Keratinocyte (primary cell): ENCODE measurements around the gene TNK1. TPM values are rescaled to one million over a fixed set of nuclear protein-coding genes. Genes with fewer than 3 reads are reported as not detected.
A peak's percentile ranks its signal among the peaks of the same experiment; 100 is the strongest.

Experiments
- DNase-seq: peaks from one replicate; pipeline ENCODE4 v3.0.0-alpha.2; 2011; ENCODE audit warnings: low read depth, missing footprints, low spot score
- FAIRE-seq: peaks from 2 replicates; lab custom pipeline; 2011; peaks lifted over from hg19 to GRCh38; lab: Jason Lieb, UNC
- H2AFZ ChIP-seq: 2 replicates; pipeline ENCODE4 v1.6.0; 2012; ENCODE audit warnings: low read length, control low read depth, inconsistent platforms; ENCODE audit not compliant: control insufficient read depth
- H3K27ac ChIP-seq: 2 replicates; pipeline ENCODE4 v1.5.1; 2011; ENCODE audit warnings: low read length; ENCODE audit not compliant: control insufficient read depth, insufficient read depth
- H3K27me3 ChIP-seq: 3 replicates; pipeline ENCODE4 v1.6.0; 2011; ENCODE audit warnings: low read length; ENCODE audit not compliant: control insufficient read depth, insufficient read depth; ENCODE audit errors: extremely low read depth
- H3K36me3 ChIP-seq, 2 experiments: 2 replicates in 1 of 2; 3 replicates in 1 of 2; pipeline ENCODE4 v1.5.1; 2011; ENCODE audit warnings: low read length in 2 of 2, mild to moderate bottlenecking in 1 of 2; ENCODE audit not compliant: control insufficient read depth in 2 of 2, insufficient read depth in 2 of 2; ENCODE audit errors: extremely low read depth in 1 of 2
- H3K4me1 ChIP-seq: 3 replicates; pipeline ENCODE4 v1.5.1; 2011; ENCODE audit warnings: low read length; ENCODE audit not compliant: control insufficient read depth, insufficient read depth; ENCODE audit errors: extremely low read depth
- H3K4me2 ChIP-seq: 3 replicates; pipeline ENCODE4 v1.6.0; 2011; ENCODE audit warnings: low read depth, low read length; ENCODE audit not compliant: control insufficient read depth, insufficient read depth; ENCODE audit errors: extremely low read depth
- H3K4me3 ChIP-seq, 3 experiments: fragments of 200-600 bp in 1 of 3; sonication (generic) in 1 of 3; 2 replicates in 2 of 3; 3 replicates in 1 of 3; pipeline ENCODE4 v1.5.1; 2011 to 2016; ENCODE audit warnings: low read length in 3 of 3, mild to moderate bottlenecking in 3 of 3, control low read depth in 2 of 3, inconsistent platforms in 1 of 3, low read depth in 1 of 3, mixed read lengths in 1 of 3, mixed run types in 1 of 3, moderate library complexity in 1 of 3; ENCODE audit not compliant: control insufficient read depth in 2 of 3, insufficient read depth in 2 of 3; ENCODE audit errors: extremely low read depth in 1 of 3
- H3K79me2 ChIP-seq: 2 replicates; pipeline ENCODE4 v1.6.0; 2012; ENCODE audit warnings: low read length; ENCODE audit not compliant: control insufficient read depth, insufficient read depth
- H3K9ac ChIP-seq: 3 replicates; pipeline ENCODE4 v1.6.0; 2011; ENCODE audit warnings: low read length; ENCODE audit not compliant: control insufficient read depth, insufficient read depth; ENCODE audit errors: extremely low read depth
- H3K9me1 ChIP-seq: 3 replicates; pipeline ENCODE4 v1.6.0; 2011; ENCODE audit warnings: low read length; ENCODE audit not compliant: control insufficient read depth, insufficient read depth; ENCODE audit errors: extremely low read depth
- H3K9me3 ChIP-seq: 2 replicates; pipeline ENCODE4 v1.5.1; 2012; ENCODE audit warnings: low read depth, low read length; ENCODE audit not compliant: control insufficient read depth
- H4K20me1 ChIP-seq: 3 replicates; pipeline ENCODE4 v1.6.0; 2011; ENCODE audit warnings: low read length; ENCODE audit not compliant: control insufficient read depth, insufficient read depth; ENCODE audit errors: extremely low read depth
- EZH2 ChIP-seq: IDR thresholded peaks from one replicate; pipeline ENCODE4 v1.6.1; 2012; ENCODE audit warnings: inconsistent platforms, mild to moderate bottlenecking, low read length, moderate library complexity
- dilution Hi-C: fragments of 300-500 bp; cut with MboI; formaldehyde crosslinking; loops from one replicate; pipeline ENCODE4 v1.7.0; 2020; ENCODE audit warnings: low sequenced_read_pairs; ENCODE audit not compliant: extremely low pct_ligation_motif_present
- polyA plus RNA-seq, 5 experiments: library from polyadenylated mRNA; depleted of rRNA in 3 of 5; stranded (reverse) in 3 of 5; stranded (forward) in 1 of 5; unstranded in 1 of 5; fragments of >200 nt; gene quantifications; 1 replicate in 1 of 5; 2 replicates in 3 of 5; 3 replicates in 1 of 5; pipeline versions ENCODE4 v1.2.1 to v1.2.3, GENCODE V29; 2011 to 2012; ENCODE audit warnings: missing spikeins in 2 of 5, low read depth in 1 of 5, low replicate concordance in 1 of 5
- TF ChIP-seq, protein P1 (sequence below), 3 experiments: IDR thresholded peaks in 1 of 3; conservative IDR thresholded peaks in 1 of 3; optimal IDR thresholded peaks in 1 of 3; 2 replicates in 2 of 3; 3 replicates in 1 of 3; pipeline versions ENCODE3 to v1.5.1; 2011; ENCODE audit warnings: low read length in 3 of 3, mild to moderate bottlenecking in 3 of 3, moderate library complexity in 2 of 3, control low read depth in 1 of 3, inconsistent platforms in 1 of 3; ENCODE audit not compliant: insufficient read depth in 2 of 3; ENCODE audit errors: extremely low read depth in 1 of 3

Gene TNK1
- polyA plus RNA-seq, 1 donor (not counting 4 experiments of a cell fraction or from before 2014, with no cell fraction given), result 10.6 TPM

DNA sequence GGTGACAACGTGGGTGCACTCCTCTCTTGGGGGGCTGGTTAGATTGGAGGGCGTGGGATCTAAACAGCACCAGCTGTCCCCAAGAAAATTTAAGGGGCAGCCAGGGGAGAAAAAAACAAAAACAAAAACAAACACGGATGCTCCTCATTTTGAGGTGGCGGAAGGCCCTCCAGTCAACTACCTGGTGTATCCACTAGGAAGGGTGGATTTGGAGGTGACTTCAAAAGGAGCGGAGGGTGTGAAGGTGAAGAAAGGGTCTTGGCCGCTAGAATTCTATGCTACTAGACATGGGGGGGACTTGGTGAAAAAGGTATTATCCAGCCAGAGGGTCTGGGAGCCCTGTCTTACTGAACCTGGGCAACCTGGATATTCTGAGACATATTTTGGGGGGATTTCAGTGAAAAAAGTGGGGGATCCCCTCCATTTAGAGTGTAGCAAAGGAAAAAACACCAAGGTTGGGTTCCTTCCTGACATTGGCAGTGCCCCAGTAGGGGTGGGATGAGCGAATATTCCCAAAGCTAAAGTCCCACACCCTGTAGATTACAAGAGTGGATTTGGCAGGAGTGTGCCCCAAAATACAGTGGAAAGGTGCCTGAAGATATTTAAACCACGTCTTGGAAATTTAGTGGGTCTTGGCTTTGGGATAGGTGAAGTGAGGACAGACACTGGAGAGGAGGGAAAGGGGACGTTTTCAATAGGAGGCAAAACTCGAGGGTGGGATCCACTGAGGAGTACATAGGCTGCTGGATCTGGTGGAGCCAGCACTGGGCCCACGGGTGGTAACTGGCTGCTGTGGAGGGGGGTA is 58.0 kb downstream of the TNK1 start:
- Histone ChIP-seq H2AFZ (no peak overlapping the region), H3K9ac (peak overlapping the region; percentile 77), H3K4me3 (peak overlapping the region; percentile 59 to 81 (median 66)), H4K20me1 (no peaks in the 10 kb centered on the region), H3K4me2 (peak overlapping the region; percentile 99), H3K9me1 (peaks cover 2% of the 10 kb centered on the region), H3K27ac (peak overlapping the region; percentile 62), H3K27me3 (no peaks in the 10 kb centered on the region), H3K36me3 (peaks cover 0 to 4% of the 10 kb centered on the region in 2 experiments), H3K4me1 (peaks cover 51% of the 10 kb centered on the region), H3K9me3 (no peaks in the 10 kb centered on the region), H3K79me2 (peaks cover 17% of the 10 kb centered on the region)
- dilution Hi-C loops, result no loop called here
- DNase-seq, result no peak
- peak; percentile 29 for FAIRE-seq
- TF ChIP-seq EZH2, result no peak
- TF ChIP-seq, protein P1, sequence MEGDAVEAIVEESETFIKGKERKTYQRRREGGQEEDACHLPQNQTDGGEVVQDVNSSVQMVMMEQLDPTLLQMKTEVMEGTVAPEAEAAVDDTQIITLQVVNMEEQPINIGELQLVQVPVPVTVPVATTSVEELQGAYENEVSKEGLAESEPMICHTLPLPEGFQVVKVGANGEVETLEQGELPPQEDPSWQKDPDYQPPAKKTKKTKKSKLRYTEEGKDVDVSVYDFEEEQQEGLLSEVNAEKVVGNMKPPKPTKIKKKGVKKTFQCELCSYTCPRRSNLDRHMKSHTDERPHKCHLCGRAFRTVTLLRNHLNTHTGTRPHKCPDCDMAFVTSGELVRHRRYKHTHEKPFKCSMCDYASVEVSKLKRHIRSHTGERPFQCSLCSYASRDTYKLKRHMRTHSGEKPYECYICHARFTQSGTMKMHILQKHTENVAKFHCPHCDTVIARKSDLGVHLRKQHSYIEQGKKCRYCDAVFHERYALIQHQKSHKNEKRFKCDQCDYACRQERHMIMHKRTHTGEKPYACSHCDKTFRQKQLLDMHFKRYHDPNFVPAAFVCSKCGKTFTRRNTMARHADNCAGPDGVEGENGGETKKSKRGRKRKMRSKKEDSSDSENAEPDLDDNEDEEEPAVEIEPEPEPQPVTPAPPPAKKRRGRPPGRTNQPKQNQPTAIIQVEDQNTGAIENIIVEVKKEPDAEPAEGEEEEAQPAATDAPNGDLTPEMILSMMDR (optimal IDR thresholded peaks at IDR 0.05 in 1 of 3, IDR thresholded peaks at IDR 0.05 in 1 of 3, conservative IDR thresholded peaks at IDR 0.05 in 1 of 3; ENCODE audit: extremely low read depth in 1 of 3, insufficient read depth in 2 of 3, low read length in 3 of 3), result no peak

Other genes with a start within 250 kb of the TNK1 start
- gene ASGR1, start 201.7 kb upstream of the TNK1 start, polyA plus RNA-seq, result 0.12 to 0.22 TPM (median 0.18 TPM) in 3 replicates
- 4.5 to 7.2 TPM (median 5.5 TPM) in 3 replicates for gene DLG4, start 161.3 kb upstream of the TNK1 start, polyA plus RNA-seq
- gene ACADVL, start 161.2 kb upstream of the TNK1 start, polyA plus RNA-seq, result 300 to 633 TPM (median 301 TPM) in 3 replicates
- 3.7 to 6.3 TPM (median 4.7 TPM) in 3 replicates for gene DVL2, start 146.6 kb upstream of the TNK1 start, polyA plus RNA-seq
- gene PHF23, start 141.6 kb upstream of the TNK1 start, polyA plus RNA-seq, result 52.8 to 61.6 TPM (median 55.3 TPM) in 3 replicates
- 271 to 416 TPM (median 391 TPM) in 3 replicates for gene GABARAP, start 138.6 kb upstream of the TNK1 start, polyA plus RNA-seq
- 60.8 to 143 TPM (median 66.2 TPM) in 3 replicates for gene CTDNEP1, start 129.4 kb upstream of the TNK1 start, polyA plus RNA-seq
- 19.4 to 24.9 TPM (median 21.4 TPM) in 3 replicates for gene ELP5, start 128.9 kb upstream of the TNK1 start, polyA plus RNA-seq
- 6.3 to 9.0 TPM (median 6.8 TPM) in 3 replicates for gene CLDN7, start 118.6 kb upstream of the TNK1 start, polyA plus RNA-seq
- 0.05 TPM in 1 of 3 replicates, not detected in the others for gene SLC2A4, start 99.4 kb upstream of the TNK1 start, polyA plus RNA-seq
- gene YBX2, start 86.5 kb upstream of the TNK1 start, polyA plus RNA-seq, result 0.01 to 0.05 TPM (median 0.05 TPM) in 3 replicates
- gene EIF5A, start 73.5 kb upstream of the TNK1 start, polyA plus RNA-seq, result 769 to 1,493 TPM (median 948 TPM) in 3 replicates
- 20.7 to 54.1 TPM (median 24.7 TPM) in 3 replicates for gene GPS2, start 65.7 kb upstream of the TNK1 start, polyA plus RNA-seq
- gene NEURL4, start 51.8 kb upstream of the TNK1 start, polyA plus RNA-seq, result 11.3 to 18.9 TPM (median 13.5 TPM) in 3 replicates
- 0.33 to 3.1 TPM (median 1.7 TPM) in 3 replicates for gene ACAP1, start 44.6 kb upstream of the TNK1 start, polyA plus RNA-seq
- 17.5 to 33.7 TPM (median 18.5 TPM) in 3 replicates for gene KCTD11, start 28.9 kb upstream of the TNK1 start, polyA plus RNA-seq
- not detected in 3 replicates for gene TMEM95, start 25.9 kb upstream of the TNK1 start, polyA plus RNA-seq
- gene PLSCR3, start 13.4 kb downstream of the TNK1 start, polyA plus RNA-seq, result 30.5 to 82.8 TPM (median 36.9 TPM) in 3 replicates
- gene TMEM256, start 23.0 kb downstream of the TNK1 start, polyA plus RNA-seq, result 68.1 to 131 TPM (median 90.1 TPM) in 3 replicates
- gene NLGN2, start 26.8 kb downstream of the TNK1 start, polyA plus RNA-seq, result 2.5 to 4.9 TPM (median 4.8 TPM) in 3 replicates
- gene SPEM1, start 39.2 kb downstream of the TNK1 start, polyA plus RNA-seq, result not detected in 3 replicates
- gene SPEM2, start 44.5 kb downstream of the TNK1 start, polyA plus RNA-seq, result not detected in 3 replicates
- not detected in 3 replicates for gene SPEM3, start 47.8 kb downstream of the TNK1 start, polyA plus RNA-seq
- 6.8 to 10.0 TPM (median 9.1 TPM) in 3 replicates for gene TMEM102, start 54.3 kb downstream of the TNK1 start, polyA plus RNA-seq
- 27.4 to 46.9 TPM (median 30.4 TPM) in 3 replicates for gene FGF11, start 58.4 kb downstream of the TNK1 start, polyA plus RNA-seq
- gene CHRNB1, start 64.0 kb downstream of the TNK1 start, polyA plus RNA-seq, result 13.1 to 51.3 TPM (median 22.0 TPM) in 3 replicates
- 20.9 to 23.9 TPM (median 21.8 TPM) in 3 replicates for gene ZBTB4, start 98.5 kb downstream of the TNK1 start, polyA plus RNA-seq
- not detected in 3 replicates for gene SLC35G6, start 100.4 kb downstream of the TNK1 start, polyA plus RNA-seq
- 8.3 to 24.3 TPM (median 17.5 TPM) in 3 replicates for gene POLR2A, start 103.3 kb downstream of the TNK1 start, polyA plus RNA-seq
- 0.39 to 1.5 TPM (median 1.0 TPM) in 3 replicates for gene TNFSF12, start 168.0 kb downstream of the TNK1 start, polyA plus RNA-seq
- gene TNFSF13, start 177.7 kb downstream of the TNK1 start, polyA plus RNA-seq, result 2.4 to 5.7 TPM (median 3.9 TPM) in 3 replicates
- gene SENP3, start 180.8 kb downstream of the TNK1 start, polyA plus RNA-seq, result 98.9 to 110 TPM (median 99.1 TPM) in 3 replicates
- 12.2 to 26.6 TPM (median 14.0 TPM) in 3 replicates for gene CD68, start 198.5 kb downstream of the TNK1 start, polyA plus RNA-seq
- gene MPDU1, start 202.8 kb downstream of the TNK1 start, polyA plus RNA-seq, result 57.8 to 71.5 TPM (median 63.0 TPM) in 3 replicates
- 85.7 to 111 TPM (median 86.2 TPM) in 3 replicates for gene SOX15, start 209.0 kb downstream of the TNK1 start, polyA plus RNA-seq
- 30.6 to 44.3 TPM (median 32.2 TPM) in 3 replicates for gene FXR2, start 233.8 kb downstream of the TNK1 start, polyA plus RNA-seq
- 23.5 to 26.9 TPM (median 25.8 TPM) in 3 replicates for gene SAT2, start 246.7 kb downstream of the TNK1 start, polyA plus RNA-seq
- 0.14 to 0.44 TPM (median 0.23 TPM) in 3 replicates for gene SHBG, start 249.0 kb downstream of the TNK1 start, polyA plus RNA-seq